ENCODE data around the gene DRAM2.

DNA sequence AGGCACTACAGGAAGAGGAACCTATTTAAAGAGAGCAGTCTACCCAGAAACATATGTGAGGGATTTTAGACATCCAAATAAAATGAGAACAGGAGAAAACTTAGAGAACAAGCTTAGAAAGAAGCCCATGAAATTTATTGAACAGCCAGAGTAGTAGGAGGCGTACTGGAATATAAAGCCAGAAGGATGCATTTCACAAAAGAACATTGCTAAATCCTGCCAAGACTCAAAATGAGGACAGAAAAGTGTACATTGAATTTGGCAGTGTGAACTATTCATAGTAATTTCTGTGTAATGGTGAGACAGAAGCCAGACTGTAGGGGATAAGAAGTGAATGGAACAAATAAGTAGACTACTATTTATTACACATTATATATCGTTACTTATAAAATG, 22.6 kb upstream of the DRAM2 start:
- TF ChIP-seq, protein P1, sequence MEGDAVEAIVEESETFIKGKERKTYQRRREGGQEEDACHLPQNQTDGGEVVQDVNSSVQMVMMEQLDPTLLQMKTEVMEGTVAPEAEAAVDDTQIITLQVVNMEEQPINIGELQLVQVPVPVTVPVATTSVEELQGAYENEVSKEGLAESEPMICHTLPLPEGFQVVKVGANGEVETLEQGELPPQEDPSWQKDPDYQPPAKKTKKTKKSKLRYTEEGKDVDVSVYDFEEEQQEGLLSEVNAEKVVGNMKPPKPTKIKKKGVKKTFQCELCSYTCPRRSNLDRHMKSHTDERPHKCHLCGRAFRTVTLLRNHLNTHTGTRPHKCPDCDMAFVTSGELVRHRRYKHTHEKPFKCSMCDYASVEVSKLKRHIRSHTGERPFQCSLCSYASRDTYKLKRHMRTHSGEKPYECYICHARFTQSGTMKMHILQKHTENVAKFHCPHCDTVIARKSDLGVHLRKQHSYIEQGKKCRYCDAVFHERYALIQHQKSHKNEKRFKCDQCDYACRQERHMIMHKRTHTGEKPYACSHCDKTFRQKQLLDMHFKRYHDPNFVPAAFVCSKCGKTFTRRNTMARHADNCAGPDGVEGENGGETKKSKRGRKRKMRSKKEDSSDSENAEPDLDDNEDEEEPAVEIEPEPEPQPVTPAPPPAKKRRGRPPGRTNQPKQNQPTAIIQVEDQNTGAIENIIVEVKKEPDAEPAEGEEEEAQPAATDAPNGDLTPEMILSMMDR (IDR thresholded peaks at IDR 0.05; ENCODE audit: low read length), result no peak
- no peak for TF ChIP-seq EZH2 (IDR thresholded peaks at IDR 0.05; ENCODE audit: borderline replicate concordance, low read length)

All from OCI-LY1 (cell line).